ENCODE data around the gene MAP2.

Gene MAP2

DNA sequence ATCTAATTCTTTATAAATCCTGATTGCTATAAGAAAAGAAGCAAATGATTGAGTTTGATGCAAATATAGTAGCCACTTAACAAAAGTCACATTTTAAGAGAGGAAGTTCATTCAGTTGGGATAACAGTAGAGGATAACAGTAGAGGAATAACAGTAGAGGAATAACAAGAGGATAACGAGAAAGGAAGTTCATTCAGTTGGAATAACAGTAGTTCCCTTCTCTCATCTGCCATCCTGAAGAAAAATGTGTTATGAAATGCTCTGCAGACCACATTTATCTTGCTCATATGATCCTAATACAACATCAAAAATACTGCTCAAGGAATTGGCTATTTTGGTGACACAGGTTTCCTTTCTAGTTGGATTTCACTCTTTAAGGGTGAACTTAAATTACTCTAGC lies 242.4 kb downstream of the MAP2 start:
- no peak for DNase-seq (ENCODE audit: low read depth)
- no peak overlapping the region for H3K4me3 ChIP-seq (ENCODE audit: control insufficient read depth, low read depth, low read length)
- TF ChIP-seq, protein P1, sequence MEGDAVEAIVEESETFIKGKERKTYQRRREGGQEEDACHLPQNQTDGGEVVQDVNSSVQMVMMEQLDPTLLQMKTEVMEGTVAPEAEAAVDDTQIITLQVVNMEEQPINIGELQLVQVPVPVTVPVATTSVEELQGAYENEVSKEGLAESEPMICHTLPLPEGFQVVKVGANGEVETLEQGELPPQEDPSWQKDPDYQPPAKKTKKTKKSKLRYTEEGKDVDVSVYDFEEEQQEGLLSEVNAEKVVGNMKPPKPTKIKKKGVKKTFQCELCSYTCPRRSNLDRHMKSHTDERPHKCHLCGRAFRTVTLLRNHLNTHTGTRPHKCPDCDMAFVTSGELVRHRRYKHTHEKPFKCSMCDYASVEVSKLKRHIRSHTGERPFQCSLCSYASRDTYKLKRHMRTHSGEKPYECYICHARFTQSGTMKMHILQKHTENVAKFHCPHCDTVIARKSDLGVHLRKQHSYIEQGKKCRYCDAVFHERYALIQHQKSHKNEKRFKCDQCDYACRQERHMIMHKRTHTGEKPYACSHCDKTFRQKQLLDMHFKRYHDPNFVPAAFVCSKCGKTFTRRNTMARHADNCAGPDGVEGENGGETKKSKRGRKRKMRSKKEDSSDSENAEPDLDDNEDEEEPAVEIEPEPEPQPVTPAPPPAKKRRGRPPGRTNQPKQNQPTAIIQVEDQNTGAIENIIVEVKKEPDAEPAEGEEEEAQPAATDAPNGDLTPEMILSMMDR (IDR thresholded peaks at IDR 0.05; ENCODE audit: control insufficient read depth, insufficient read depth, low read depth, low read length, missing control alignments): no peak

DNA sequence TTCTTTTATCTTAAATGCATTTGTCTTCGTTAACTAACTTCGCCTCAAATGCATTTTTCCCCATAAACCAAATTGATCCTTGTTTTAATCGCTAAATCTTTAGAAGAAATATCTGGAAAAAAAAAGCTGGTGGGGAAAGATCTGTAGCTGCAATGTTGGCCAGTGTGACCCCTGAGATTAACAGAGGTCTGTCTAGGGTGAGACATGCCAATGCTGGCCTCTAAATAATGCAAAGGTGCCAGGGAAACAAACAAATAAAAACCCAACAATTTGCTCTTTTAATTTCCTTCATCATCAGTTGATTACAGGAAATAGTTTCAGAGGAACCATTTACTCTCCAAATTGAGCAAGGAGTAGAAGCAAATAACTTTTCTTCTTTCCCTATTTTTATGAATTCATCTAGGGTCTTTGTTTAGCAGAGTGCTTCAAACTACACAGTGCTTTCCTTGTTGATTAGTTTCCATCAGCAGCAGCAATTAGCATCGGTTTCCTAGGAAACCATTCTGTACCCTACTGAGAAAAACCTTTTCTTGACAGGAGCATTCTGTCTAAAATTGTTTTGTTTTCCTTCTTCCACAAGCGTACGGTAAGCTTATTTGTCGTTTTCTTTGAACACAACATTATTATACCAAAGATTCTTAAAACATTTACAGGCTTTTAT lies 247.3 kb downstream of the MAP2 start:
- TF ChIP-seq, protein P1 (IDR thresholded peaks at IDR 0.05; ENCODE audit: control insufficient read depth, insufficient read depth, low read depth, low read length, missing control alignments): no peak
- H3K4me3 ChIP-seq (ENCODE audit: control insufficient read depth, low read depth, low read length): no peak overlapping the region
- no peak for DNase-seq (ENCODE audit: low read depth)

DNA sequence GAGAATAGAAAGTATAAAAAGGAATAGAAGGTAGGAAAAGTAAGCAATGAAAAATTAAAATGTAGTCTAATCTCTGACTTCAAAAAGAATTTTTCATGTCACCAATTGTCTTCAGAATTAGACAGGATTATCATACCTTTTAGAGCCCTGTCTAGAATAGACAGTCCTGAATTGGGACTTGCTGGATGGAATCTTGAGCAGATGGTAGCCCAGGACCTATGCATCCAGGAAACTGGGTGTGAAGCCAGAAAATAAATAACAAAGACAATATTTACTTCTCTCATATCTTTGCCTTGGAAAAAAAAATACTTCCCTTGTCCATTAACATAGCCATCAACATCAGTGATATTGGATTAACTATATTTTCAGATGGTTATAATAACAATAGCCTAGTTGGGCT lies 250.0 kb downstream of the MAP2 start:
- no peak for DNase-seq (ENCODE audit: low read depth)
- TF ChIP-seq, protein P1 (IDR thresholded peaks at IDR 0.05; ENCODE audit: control insufficient read depth, insufficient read depth, low read depth, low read length, missing control alignments): no peak
- no peak overlapping the region for H3K4me3 ChIP-seq (ENCODE audit: control insufficient read depth, low read depth, low read length)

DNA sequence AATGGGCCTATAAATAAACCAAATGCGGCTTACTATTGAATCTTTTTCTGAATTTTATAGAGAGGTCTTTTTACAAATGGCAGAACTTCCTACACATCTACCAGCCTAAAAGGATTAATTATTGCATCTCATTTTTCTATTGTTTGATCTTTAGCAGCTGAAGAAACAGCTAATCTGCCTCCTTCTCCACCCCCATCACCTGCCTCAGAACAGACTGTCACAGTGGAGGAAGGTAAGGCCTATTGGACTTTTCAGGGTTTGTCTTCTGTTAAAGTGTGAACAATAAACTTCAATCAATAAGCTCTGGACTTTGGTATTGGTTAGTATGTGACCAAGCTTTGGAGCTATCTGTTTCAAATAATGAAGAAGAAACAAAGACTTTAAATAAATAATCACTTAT lies 256.7 kb downstream of the MAP2 start:
- no peak overlapping the region for H3K4me3 ChIP-seq (ENCODE audit: control insufficient read depth, low read depth, low read length)
- TF ChIP-seq, protein P1 (IDR thresholded peaks at IDR 0.05; ENCODE audit: control insufficient read depth, insufficient read depth, low read depth, low read length, missing control alignments): no peak
- no peak for DNase-seq (ENCODE audit: low read depth)

DNA sequence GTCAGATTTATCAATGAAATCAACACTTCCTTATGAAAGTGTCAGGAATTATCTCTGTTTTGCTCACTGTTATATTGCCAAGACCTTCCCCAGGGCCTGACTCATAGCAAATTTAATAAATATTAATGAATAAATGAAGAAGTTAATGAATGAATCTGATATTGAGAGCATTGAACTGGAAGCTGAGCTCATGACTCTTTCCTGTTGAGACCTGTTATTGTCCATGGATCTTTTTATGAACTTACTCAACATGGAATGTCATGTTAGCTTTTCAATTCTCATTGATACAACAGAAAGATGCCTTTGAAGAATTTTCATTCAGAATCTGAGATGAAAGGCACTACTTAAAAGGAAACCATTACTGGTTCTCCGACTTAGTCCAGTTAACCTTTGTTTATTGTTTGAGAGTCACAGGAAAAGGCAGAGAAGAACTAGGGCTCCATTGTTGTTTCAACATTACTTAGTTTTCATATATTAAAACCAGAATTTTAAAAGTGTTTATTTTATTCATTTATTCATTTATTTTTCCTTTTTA lies 257.4 kb downstream of the MAP2 start:
- no peak overlapping the region for H3K4me3 ChIP-seq (ENCODE audit: control insufficient read depth, low read depth, low read length)
- TF ChIP-seq, protein P1 (IDR thresholded peaks at IDR 0.05; ENCODE audit: control insufficient read depth, insufficient read depth, low read depth, low read length, missing control alignments): no peak
- DNase-seq (ENCODE audit: low read depth): no peak

DNA sequence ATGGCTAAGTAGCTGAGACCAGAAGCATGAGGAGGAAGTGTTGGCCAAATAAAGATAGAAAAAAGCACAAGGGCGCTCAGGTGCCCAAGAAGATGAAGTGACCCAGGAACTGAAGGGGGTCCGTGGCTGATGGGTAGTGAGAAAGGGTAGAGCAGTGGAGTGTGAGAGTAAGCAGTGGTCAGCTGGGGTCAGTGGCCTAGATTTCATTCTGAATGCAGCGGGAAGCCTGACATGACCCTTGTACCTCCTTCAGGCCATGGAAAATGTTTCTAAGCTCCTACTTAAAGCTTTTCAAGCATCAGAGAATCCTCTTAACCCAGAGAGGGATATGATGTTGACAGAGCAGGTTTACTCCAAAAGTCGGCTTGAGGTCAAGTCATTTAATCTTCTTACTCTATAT lies 258.8 kb downstream of the MAP2 start:
- no peak overlapping the region for H3K4me3 ChIP-seq (ENCODE audit: control insufficient read depth, low read depth, low read length)
- no peak for DNase-seq (ENCODE audit: low read depth)
- TF ChIP-seq, protein P1 (IDR thresholded peaks at IDR 0.05; ENCODE audit: control insufficient read depth, insufficient read depth, low read depth, low read length, missing control alignments): no peak
